HG02943 (cell line): Measurements from ENCODE around the gene P2RX6.

Experiments
- ATAC-seq: cut with Tn5 transposase; IDR thresholded peaks from one replicate; pipeline ENCODE4 v1.9.1; 2021; ENCODE audit warnings: mild to moderate bottlenecking, low read depth, moderate library complexity; ENCODE audit not compliant: unreplicated experiment

Gene P2RX6

DNA sequence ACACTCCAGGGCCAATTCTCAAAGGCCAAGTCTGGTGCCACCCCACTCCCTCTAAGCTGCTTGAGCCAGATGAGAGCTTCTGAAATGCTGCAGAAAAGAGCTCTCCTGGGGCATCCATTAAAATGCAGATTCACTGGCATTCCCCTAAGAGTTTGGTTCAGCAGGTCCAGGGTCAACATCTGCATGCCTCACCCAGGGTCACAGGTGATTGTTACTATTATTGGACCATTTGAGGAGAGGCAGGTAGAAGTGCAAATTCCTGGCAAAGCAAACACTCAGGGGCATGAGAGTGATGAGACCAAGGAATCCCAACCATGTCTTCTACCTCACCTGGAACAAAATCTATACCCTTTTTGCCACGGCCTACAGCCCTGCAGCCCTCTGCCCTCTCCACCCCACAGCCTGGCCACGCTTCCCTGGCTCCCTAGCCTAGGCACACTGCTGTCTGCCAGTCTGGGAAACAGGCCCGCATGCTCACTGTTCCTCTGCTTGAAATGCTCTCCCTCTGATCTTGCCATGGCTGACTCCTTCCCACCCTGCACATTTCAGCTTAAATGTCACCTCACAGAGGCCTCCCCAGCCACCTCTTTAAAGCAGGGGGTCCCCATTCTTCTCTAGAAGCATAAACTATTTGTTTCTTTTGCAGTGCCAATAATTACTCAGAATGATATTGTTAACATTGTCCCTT is 4.4 kb upstream of the P2RX6 start:
- ATAC-seq = no peak

DNA sequence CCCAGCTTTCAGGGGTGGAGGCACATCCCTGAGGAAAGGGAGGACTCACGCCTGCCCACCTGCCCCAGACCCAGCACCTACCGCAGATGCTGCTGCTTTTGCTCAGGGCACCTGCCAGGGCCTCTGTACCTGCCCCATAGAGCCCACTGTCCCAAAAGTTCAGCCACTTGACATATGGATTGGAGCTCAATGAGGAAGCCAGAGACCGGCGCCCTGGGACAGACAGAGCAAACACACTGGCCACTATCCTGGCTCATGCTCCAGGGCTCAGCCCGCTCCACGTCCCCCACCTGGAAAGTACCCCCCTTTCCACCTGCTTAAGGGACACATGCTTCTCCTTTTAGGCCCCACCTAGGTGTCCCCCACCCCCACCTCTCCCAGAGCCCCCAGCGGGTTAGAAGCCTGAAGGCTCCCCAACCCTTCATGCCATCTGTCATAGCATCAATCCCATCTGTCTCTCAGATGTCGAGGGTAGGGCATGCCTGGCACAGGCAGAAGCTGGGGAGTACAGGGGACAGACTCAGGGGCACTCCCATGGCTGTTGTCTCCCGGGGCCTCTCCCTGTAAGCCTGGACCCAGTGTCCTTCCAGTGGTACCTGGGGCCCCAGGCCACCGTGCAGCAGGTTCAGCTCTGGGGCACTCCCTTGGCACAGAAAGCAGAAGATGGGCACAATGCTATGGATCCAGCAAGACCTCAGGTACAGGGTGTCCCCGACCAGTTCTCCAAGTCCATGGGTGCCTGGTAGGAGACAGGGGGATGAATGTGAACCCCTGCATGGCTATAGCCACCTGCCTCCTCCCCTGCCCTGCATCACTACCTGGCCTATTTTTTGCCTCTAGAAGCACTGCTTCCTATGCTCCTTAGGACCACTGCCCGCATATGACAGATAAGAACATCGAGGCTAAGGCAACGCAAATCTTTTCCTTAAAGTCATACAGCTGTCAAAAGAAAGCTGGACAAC is 2.2 kb upstream of the P2RX6 start:
- no peak for ATAC-seq

DNA sequence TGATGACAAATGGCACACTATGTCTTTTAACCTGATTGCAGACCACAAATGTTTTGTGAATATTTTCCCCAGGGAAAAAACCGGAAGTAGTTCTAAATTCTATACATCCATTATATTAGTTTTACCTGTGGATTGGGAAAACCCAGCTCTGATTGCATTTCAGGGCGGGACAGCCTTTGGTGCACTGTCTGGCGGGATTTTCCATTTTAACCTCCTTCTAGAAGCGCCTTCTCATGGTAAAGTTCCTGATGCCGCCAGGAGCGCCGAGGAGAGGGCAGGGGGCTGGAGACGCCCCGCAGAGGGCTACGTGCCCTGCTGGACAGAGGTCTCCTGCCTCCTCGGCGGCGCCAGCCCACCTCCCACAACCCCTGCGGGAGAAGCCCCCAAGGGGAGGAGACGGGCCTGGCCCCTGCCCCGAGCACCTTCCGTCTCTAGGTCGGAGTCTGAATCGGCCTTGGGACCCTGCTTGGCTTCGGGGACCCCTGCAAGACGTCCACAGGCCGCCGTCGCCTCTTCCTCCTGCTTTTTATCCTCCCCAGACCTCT is 1.2 kb upstream of the P2RX6 start:
- ATAC-seq = no peak

DNA sequence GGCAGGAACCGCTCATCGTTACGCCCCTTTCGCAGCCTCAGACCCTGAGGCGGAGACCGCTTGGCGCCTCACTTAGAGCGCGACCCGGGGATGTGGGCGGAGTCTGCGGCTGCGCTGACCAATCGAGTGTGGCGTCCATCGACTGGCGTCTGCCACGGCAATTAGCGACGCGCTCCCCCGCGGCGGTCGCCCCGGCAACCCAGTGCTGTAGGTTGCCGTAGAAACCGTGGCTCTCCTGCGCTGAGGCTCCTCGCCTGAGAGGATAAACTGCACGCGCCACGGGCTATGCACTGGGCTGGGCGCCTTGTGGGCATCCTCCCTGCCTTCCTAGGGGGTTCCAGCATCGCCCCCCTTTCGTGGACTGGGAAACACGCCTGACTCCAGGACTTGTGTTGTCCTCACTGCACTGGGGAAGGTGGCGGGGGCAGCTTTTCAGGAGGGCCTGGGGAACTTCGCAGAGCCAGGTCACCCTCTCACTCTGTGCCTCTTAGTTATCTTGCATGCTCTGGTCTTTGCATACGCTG is 701 bp upstream of the P2RX6 start:
- no peak for ATAC-seq

DNA sequence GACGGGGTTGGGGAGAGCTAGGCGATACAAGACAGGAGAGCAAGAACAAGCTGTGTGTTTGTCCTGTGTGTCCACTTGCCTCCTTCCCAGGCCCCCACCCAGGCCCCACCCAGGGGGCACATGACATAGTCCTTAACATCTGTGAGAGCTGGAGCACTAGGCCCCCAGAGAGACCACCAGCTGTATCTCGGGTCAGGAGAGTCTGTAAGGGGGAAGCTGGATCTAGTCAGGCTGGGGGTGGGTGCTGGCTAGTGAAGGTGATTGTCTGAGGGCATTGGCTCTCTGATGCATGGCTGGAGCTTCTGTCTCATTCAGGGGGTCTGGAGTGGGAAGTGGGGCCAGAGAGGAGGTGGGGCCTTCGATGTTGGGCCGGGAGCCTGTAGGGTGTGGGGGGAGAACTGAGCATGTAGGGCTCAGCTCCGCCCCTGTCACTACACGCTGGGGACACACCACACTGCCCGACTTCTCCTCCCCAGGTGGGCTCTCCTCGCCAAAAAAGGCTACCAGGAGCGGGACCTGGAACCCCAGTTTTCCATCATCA is 571 bp downstream of the P2RX6 start:
- no peak for ATAC-seq

DNA sequence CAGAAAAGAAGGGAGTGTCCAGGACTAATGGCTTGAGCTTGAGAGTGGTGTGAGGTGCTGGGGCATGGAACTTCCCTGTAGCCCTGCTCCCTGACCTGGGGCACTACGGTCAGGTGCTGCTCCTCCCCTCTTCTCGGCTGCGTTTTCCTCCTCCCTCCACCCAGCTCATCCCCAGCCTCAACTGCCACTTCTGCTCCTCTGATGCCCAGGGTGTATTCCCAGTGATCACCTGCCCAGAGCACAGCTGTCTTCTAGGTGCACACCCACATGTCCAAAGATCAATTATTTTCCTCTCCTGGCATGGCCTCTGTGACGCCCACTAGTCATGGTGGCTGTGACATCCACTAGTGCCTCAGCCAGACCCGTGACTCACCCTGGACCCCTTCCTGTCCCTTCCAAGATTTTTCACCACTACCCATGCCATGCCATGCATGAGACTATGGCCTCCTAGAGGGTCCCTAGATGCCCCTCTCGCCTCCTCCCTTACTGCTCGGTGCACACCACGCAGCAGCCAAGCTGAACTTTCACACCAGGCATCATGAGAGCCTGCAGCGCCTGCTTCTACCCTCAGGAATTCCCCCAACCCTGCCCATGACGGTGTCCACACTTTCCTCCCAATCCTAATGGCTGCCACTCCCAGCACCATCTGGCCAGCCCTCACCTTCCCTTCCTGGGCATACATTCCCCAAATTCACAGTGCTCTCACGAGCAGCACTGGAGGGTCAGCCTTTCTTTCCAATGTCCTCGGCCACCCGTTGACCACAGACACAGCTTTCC is 1.9 kb downstream of the P2RX6 start:
- no peak for ATAC-seq

DNA sequence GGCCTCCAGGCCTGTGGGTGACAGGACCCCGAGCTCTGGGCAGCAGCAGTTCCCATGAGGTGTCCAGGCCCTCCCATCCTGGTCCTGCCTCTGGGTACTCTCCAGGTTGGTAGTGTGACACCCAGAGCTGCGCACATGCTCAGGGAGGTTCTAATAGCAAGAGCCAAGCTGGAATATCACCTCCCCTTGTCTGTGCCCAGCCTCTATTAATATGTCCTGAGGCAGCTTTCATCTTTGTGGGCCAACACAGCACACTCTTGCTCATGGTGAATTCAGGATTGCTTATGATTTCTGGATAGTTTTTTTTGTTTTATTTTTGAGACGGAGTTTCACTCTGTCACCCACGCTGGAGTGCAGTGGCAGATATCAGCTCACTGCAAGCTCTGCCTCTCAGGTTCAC is 3.3 kb downstream of the P2RX6 start:
- ATAC-seq = no peak

DNA sequence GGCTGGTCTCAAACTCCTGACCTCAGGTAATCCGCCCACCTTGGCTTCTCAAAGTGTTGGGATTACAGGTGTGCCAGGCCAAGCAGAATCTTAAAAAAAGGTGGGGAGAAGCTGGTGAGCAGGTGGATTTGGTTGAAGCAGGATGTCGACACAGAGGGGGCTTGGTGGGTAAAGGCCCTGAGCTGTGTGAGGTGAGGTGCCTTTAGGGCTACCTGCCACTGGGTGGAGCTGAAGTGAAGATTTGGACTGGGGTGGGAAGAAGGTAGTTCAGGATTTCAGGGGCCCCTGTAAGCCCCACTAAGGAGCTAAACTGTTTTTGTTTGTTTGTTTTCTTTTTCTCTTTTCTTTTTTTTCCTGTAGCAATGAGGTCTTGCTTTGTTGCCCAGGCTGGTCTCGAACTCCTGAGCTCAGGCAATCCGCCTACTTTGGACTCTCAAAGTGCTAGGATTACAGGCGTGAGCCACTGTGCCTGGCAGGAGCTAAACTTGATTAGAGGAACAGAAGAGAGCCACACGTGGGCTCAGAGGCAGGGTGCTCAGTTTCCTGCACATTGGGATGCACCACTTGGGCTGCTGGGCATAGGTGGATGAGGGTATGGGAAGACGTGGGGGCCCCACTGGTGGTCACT is 6.0 kb downstream of the P2RX6 start:
- no peak for ATAC-seq

DNA sequence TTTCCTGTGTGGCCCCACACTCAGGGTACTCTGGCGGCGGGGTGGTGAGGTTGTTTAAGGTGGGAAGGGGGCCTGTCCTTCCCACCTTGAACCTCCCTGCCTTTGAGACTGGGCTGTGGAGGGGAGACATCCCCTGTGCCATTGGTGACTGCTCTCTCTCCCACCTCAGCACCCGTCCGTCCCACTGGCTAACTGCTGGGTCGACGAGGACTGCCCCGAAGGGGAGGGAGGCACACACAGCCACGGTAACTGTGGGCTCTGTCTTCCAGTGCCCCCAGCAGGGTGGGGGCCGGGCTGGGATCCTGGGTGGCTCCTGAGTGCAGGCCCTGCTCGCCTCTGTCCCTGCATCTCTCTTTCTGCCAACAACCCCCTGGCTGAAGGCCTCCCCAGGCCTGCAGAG is 7.5 kb downstream of the P2RX6 start:
- ATAC-seq = no peak

DNA sequence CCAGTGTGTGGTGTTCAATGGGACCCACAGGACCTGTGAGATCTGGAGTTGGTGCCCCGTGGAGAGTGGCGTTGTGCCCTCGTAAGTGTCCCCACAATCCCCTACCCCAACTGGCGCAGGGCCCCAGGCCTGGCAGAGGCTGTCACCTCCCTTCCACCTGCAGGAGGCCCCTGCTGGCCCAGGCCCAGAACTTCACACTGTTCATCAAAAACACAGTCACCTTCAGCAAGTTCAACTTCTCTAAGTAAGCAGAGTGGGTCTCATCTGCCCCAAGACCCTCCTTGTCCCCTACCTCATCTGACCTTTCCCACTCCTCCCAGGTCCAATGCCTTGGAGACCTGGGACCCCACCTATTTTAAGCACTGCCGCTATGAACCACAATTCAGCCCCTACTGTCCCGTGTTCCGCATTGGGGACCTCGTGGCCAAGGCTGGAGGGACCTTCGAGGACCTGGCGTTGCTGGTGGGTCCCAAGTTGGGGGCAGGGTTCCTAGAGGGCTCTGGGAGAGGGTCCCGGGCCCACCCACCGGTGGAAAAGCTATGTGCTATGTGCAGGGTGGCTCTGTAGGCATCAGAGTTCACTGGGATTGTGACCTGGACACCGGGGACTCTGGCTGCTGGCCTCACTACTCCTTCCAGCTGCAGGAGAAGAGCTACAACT is 8.1 kb downstream of the P2RX6 start:
- no peak for ATAC-seq

DNA sequence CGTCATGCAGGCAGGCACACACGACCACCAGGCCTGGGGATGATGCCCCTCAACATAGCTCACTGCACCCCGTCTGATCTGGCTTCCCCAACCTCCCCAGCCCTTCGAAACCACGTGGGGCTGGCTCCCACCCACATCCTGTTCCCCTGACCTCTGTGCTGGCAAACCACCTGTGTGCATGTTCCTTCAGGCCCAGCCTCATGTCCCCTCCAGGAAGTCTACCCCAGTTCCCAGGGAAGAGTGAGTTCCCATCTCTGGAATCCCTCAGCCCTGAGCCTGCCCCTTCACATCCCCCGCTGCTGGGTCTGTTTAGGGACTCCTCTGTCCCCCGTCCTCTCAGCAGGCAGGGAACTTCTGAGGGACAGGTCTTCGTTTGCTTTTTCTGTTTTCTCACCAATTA is 10.3 kb downstream of the P2RX6 start:
- no peak for ATAC-seq

DNA sequence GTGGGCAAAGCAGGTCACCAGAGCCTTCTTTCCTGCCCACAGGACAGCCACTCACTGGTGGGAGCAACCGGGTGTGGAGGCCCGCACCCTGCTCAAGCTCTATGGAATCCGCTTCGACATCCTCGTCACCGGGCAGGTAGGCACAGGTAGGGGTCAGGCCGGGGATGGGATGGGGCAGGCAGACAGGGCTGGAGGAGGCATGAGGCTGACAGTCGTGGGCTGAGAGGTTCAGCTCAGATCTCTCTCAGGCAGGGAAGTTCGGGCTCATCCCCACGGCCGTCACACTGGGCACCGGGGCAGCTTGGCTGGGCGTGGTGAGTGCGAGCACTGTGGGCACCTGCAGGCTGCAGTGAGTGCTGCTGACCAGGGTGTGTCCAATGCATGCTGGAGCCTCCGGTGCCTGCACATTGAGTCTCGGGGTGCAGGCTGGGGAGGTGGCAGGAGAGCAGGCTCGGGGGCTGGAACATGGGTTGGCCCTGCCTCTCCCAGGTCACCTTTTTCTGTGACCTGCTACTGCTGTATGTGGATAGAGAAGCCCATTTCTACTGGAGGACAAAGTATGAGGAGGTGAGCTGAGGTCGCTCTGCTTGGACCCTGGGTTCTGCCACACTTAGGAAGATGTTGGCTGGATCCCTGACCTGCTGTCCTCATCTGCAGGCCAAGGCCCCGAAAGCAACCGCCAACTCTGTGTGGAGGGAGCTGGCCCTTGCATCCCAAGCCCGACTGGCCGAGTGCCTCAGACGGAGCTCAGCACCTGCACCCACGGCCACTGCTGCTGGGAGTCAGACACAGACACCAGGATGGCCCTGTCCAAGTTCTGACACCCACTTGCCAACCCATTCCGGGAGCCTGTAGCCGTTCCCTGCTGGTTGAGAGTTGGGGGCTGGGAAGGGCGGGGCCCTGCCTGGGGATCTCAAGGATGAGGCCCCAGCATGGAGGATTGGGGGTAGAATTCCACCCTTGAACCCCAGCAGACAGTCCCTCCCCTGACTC is 11.1 kb downstream of the P2RX6 start:
- ATAC-seq = no peak

DNA sequence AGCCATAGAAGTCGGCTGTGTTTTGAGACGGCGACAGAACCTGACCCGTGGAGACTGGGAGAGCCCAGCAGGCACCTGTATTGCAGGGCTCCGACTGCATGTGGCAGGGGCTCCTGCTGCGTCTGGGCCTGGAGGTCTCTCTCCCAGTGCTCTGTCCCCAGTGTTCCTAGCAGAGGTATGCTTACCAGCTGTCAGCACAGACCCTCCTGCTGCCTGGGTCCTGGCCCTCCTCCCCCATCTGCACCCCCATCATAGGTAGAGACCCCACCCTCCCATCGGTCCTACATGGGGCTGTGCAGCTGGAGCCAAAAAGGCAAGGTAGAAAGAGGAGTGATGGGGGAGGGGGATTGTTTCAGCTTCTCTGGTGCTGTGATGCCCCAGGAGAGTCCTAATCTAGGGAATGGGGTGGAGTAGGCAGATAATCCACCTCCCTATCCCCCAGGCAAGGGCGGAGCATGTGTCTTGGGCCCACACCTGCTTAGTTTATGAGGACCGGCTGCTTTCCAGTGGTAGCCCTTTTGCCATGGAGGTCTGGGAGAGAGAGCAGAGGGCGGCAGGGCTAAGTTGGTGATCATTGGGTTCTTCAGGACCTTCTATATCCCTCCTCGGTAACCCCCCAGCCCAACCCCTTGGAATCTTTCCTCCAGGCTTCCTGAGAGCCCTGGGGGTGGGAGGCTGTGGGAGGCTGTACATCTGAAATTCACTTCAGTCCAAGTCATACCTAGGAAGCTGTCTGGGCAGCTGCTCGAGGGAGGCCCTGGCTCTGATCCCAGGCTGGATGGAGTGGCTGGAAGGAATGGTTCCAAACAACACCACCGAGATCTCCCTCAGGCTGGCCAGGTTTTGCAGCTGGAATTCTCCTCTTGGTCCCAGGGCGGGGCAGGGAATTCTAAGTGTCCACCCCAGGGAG is 12.1 kb downstream of the P2RX6 start:
- no peak for ATAC-seq

DNA sequence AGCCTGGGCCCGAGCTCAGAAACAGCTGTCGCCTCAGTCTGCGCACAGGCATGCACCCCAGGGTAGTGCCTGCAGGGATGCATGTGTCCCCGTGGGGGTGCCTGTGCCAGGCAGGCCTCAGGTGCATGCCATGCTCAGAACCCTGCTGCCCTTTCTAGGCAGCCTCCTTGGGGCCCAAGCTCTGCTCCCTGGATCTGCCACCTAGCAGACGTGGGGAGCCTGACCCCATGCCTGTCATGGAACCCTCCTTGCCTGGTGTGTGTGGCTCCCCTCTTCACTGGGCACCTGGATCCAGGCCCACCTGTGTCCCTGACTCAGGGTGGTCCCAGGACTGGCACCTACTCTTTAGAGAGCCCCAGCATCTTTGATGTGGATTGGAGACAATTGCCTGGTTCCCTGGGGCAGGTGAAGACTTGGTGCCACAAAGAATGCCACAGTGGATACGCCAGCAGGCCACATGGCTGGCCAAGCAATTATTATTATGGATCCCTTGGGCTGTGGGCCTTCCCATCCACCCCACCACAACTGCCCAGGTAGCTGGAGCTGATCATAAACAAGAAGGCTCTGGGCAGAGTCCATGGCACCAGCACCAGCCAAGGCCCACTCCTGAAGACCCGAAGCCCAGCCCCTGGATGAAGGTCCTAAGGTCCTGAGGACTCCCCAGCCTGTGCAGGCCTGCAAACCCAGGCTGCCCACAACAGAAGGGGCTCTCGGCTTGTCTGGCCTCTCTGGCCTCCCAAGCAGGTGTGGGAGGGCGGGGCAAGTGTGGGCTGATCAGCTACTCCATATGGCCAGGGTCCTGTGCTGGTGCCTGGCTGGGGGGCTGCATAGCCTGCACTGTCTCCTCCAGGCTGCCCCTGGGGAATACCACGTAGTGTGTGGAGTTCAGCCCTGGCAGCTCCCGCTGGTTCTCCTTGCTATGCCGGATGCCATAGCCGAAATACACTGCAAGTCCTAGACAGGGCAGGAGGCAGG is 13.6 kb downstream of the P2RX6 start:
- no peak for ATAC-seq

DNA sequence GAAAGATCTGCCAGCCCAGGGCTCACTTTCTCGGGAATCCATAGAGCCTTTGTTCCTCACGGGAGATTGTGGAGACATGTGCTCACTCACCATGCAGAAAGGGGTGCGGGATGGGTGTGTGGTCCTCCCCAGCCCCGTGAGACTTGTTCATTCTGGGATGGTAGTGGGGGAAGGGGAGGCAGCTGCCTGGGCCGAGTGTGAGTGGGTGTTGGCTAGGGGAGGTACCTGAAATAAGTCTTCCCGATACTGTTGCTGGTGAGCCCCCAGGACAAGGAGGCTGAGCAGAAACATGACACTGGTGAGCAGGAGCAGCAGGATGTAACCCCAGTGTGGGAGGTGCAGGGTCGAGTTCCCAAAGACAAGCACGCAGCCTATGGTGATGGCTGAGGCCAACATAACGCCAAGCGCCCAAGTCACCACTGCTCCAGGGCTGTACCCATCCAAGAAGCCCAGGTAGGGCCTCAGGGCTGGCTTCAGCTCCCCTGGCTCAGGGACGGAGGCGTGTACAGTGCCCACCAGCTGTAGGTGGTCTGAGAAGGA is 14.6 kb downstream of the P2RX6 start:
- ATAC-seq = no peak

DNA sequence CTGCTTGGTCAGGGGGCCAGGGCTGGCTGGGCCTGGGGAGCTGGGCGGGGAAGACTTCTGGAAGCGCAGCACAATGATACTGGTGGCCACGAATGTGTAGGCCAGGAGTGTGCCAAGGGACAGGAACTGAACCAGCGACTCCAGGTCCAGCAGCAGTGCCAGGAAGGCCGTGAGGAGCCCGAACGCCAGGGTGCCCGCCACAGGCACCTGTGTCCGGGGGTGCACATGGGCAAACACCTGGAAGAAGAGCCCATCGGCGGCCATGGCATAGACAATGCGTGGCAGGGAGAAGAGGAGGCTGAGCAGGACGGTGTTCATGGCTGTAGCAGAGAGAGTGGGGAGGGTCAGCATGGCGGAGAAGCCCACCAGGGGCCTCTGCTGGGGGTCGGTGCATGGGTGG is 15.1 kb downstream of the P2RX6 start:
- ATAC-seq = no peak
